Right lung (tissue), 5 donors: ENCODE results near the gene CD52. TPM values are rescaled to one million over a fixed set of nuclear protein-coding genes. Genes with fewer than 3 reads are reported as not detected.
"Not testable (repeated sequence)": the region's sequence is repeated elsewhere in the genome, so short reads cannot be mapped to it uniquely, and the experiment has no call there.

Source experiments
- DNase-seq, 2 donors: peaks; one replicate each; pipeline ENCODE4 v3.0.0-alpha.2; 2013
- polyA plus RNA-seq, 5 donors: library from polyadenylated mRNA; unstranded; fragments of 120-200 nt; gene quantifications; one replicate each; pipeline versions ENCODE4 v1.2.1 to v1.2.3, GENCODE V29; 2013; ENCODE audit warnings: inconsistent platforms in 1 of 5, low replicate concordance in 1 of 5; ENCODE audit not compliant: insufficient read length in 5 of 5, insufficient read depth in 1 of 5

Gene CD52
- polyA plus RNA-seq, 5 donors = 2.8 to 7.0 (median 5.6) TPM

- no peak for DNase-seq
Observed at GRCh38 chr1:26283279-26283853, 34.4 kb upstream of the CD52 start.

GRCh38 chr1:26283871-26284596 lies 33.7 kb upstream of the CD52 start:
- DNase-seq = no peak

- DNase-seq = no peak
Observed at GRCh38 chr1:26284597-26285347, 33.0 kb upstream of the CD52 start.

- no peak for DNase-seq
Observed at GRCh38 chr1:26285366-26286063, 32.2 kb upstream of the CD52 start.

- no peak for DNase-seq
Observed at GRCh38 chr1:26286064-26286416, 31.7 kb upstream of the CD52 start.

GRCh38 chr1:26287033-26287711 lies 30.6 kb upstream of the CD52 start:
- no peak for DNase-seq

GRCh38 chr1:26287811-26288210 lies 29.9 kb upstream of the CD52 start:
- no peak for DNase-seq

GRCh38 chr1:26288311-26288941 lies 29.3 kb upstream of the CD52 start:
- no peak for DNase-seq

GRCh38 chr1:26289158-26290059 lies 28.3 kb upstream of the CD52 start:
- DNase-seq = no peak

GRCh38 chr1:26290122-26290881 lies 27.5 kb upstream of the CD52 start:
- no peak for DNase-seq

- DNase-seq = no peak
Observed at GRCh38 chr1:26290882-26291261, 26.9 kb upstream of the CD52 start.

- no peak for DNase-seq
Observed at GRCh38 chr1:26291433-26291832, 26.3 kb upstream of the CD52 start.

GRCh38 chr1:26291939-26292338 lies 25.8 kb upstream of the CD52 start:
- no peak for DNase-seq

- not testable (repeated sequence) for DNase-seq
Observed at GRCh38 chr1:26292735-26293134, 25.0 kb upstream of the CD52 start.

GRCh38 chr1:26293911-26294463 lies 23.8 kb upstream of the CD52 start:
- no peak for DNase-seq

- DNase-seq = no peak
Observed at GRCh38 chr1:26295194-26296138, 22.3 kb upstream of the CD52 start.

- no peak for DNase-seq
Observed at GRCh38 chr1:26296340-26297056, 21.3 kb upstream of the CD52 start.
